ENCODE results near the gene ADGRV1. TPM values are rescaled to one million over a fixed set of nuclear protein-coding genes. Genes with fewer than 3 reads are reported as not detected.
"Not testable (repeated sequence)": the region's sequence is repeated elsewhere in the genome, so short reads cannot be mapped to it uniquely, and the experiment has no call there.

Gene ADGRV1
- total RNA-seq, 1 donor = 0.94 TPM

DNA sequence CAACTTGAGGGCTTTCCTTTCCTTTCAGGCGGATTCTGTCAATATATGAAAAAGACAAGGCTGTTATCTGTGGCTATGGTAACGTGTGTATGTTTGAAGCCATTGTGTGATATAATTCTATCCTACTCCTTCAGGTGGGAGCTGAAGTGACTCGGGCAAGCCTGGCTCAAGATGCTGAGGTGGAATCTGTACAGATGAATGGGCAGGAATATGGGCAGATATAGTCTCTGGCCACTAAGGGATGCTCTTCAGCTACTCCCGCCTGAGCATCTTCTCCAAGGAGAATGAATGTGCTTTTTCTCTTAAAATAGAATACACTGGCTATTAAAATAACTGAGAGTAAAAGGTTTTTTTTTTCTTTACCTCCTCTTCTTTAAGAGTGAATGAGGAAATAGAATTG lies 244.8 kb downstream of the ADGRV1 start:
- H3K27me3 ChIP-seq (ENCODE audit: insufficient read depth, low read length) = no peaks in the 10 kb centered on the region
- H3K9me3 ChIP-seq (ENCODE audit: low read depth, low read length) = no peaks in the 10 kb centered on the region
- no peaks in the 10 kb centered on the region for H3K4me1 ChIP-seq (ENCODE audit: insufficient read depth, low read length)
- no peak overlapping the region for H3K4me3 ChIP-seq (ENCODE audit: low read length)

GRCh38 chr5:90803876-90804275 lies 245.3 kb downstream of the ADGRV1 start:
- no peaks in the 10 kb centered on the region for H3K27me3 ChIP-seq (ENCODE audit: insufficient read depth, low read length)
- H3K4me3 ChIP-seq (ENCODE audit: low read length) = no peak overlapping the region
- no peaks in the 10 kb centered on the region for H3K9me3 ChIP-seq (ENCODE audit: low read depth, low read length)
- no peaks in the 10 kb centered on the region for H3K4me1 ChIP-seq (ENCODE audit: insufficient read depth, low read length)

DNA sequence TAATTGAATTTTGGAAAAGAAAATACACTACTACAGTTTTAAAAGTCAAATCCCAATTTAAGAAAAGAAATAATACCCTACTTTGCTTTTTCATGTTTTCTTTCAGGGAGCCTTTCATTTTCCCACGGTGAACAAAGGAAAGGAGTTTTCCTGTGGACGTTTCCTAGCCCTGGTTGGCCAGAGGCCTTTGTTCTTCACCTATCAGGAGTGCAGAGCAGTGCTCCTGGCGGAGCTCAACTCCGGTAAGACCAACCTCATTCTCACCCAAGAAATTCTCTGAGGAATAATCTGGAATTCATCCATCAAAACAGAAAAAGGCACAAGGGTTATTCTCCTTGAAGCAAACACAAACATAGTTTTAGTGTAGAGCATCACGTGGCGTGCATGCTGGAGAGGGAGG lies 248.9 kb downstream of the ADGRV1 start:
- H3K4me3 ChIP-seq (ENCODE audit: low read length) = no peak overlapping the region
- no peaks in the 10 kb centered on the region for H3K9me3 ChIP-seq (ENCODE audit: low read depth, low read length)
- H3K27me3 ChIP-seq (ENCODE audit: insufficient read depth, low read length) = no peaks in the 10 kb centered on the region
- no peaks in the 10 kb centered on the region for H3K4me1 ChIP-seq (ENCODE audit: insufficient read depth, low read length)

- no peaks in the 10 kb centered on the region for H3K27me3 ChIP-seq (ENCODE audit: insufficient read depth, low read length)
- no peaks in the 10 kb centered on the region for H3K4me1 ChIP-seq (ENCODE audit: insufficient read depth, low read length)
- no peak overlapping the region for H3K4me3 ChIP-seq (ENCODE audit: low read length)
- H3K9me3 ChIP-seq (ENCODE audit: low read depth, low read length) = no peaks in the 10 kb centered on the region
Measured at GRCh38 chr5:90809311-90810056, 250.9 kb downstream of the ADGRV1 start.

DNA sequence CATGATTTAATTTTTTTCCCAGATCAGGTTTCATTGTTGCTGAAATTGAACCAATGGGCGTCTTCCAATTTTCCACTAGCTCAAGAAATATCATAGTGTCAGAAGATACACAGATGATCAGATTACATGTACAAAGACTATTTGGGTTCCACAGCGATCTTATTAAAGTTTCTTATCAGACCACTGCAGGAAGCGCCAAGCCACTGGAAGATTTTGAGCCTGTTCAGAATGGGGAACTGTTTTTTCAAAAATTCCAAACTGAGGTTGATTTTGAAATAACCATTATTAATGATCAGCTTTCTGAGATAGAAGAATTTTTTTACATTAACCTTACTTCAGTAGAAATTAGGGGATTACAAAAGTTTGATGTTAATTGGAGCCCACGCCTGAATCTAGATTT lies 251.6 kb downstream of the ADGRV1 start:
- Histone ChIP-seq H3K9me3 (ENCODE audit: low read depth, low read length) (no peaks in the 10 kb centered on the region), H3K27me3 (ENCODE audit: insufficient read depth, low read length) (no peaks in the 10 kb centered on the region), H3K4me3 (ENCODE audit: low read length) (no peak overlapping the region), H3K4me1 (ENCODE audit: insufficient read depth, low read length) (no peaks in the 10 kb centered on the region)

- H3K4me1 ChIP-seq (ENCODE audit: insufficient read depth, low read length) = no peaks in the 10 kb centered on the region
- H3K9me3 ChIP-seq (ENCODE audit: low read depth, low read length) = no peaks in the 10 kb centered on the region
- H3K4me3 ChIP-seq (ENCODE audit: low read length) = no peak overlapping the region
- H3K27me3 ChIP-seq (ENCODE audit: insufficient read depth, low read length) = no peaks in the 10 kb centered on the region
Measured at GRCh38 chr5:90813392-90813791, 254.8 kb downstream of the ADGRV1 start.

- H3K27me3 ChIP-seq (ENCODE audit: insufficient read depth, low read length); H3K4me3 ChIP-seq (ENCODE audit: low read length); H3K4me1 ChIP-seq (ENCODE audit: insufficient read depth, low read length); H3K9me3 ChIP-seq (ENCODE audit: low read depth, low read length): not testable (repeated sequence)
Measured at GRCh38 chr5:90822062-90822461, 263.5 kb downstream of the ADGRV1 start.

- Histone ChIP-seq H3K9me3 (ENCODE audit: low read depth, low read length) (no peaks in the 10 kb centered on the region), H3K27me3 (ENCODE audit: insufficient read depth, low read length) (no peaks in the 10 kb centered on the region), H3K4me1 (ENCODE audit: insufficient read depth, low read length) (no peaks in the 10 kb centered on the region), H3K4me3 (ENCODE audit: low read length) (no peak overlapping the region)
Measured at GRCh38 chr5:90824436-90824835, 265.8 kb downstream of the ADGRV1 start.

GRCh38 chr5:90830058-90830457 lies 271.5 kb downstream of the ADGRV1 start:
- Histone ChIP-seq H3K4me1 (ENCODE audit: insufficient read depth, low read length) (no peaks in the 10 kb centered on the region), H3K4me3 (ENCODE audit: low read length) (no peak overlapping the region), H3K9me3 (ENCODE audit: low read depth, low read length) (no peaks in the 10 kb centered on the region), H3K27me3 (ENCODE audit: insufficient read depth, low read length) (peaks cover 1% of the 10 kb centered on the region)

DNA sequence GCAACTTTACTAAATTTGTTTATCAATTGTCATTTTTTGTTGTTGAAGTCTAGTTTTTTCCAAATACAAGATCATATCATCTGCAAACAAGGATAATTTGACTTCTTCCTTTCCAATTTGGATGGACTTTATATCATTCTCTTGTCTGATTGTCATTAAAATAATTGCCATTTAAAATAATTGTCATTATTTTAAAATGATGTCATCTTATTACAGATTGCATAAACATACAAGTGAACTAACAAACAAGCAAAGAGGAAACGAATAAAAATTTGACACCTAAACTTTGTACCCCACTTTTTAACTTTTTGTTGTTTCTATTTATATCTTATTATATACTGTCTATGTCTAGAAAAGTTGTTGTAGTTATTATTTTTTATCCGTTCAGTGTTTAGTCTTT lies 275.2 kb downstream of the ADGRV1 start:
- H3K27me3 ChIP-seq (ENCODE audit: insufficient read depth, low read length) = peaks cover 3% of the 10 kb centered on the region
- H3K9me3 ChIP-seq (ENCODE audit: low read depth, low read length) = no peaks in the 10 kb centered on the region
- H3K4me1 ChIP-seq (ENCODE audit: insufficient read depth, low read length) = no peaks in the 10 kb centered on the region
- H3K4me3 ChIP-seq (ENCODE audit: low read length) = no peak overlapping the region

- peaks cover 3% of the 10 kb centered on the region for H3K27me3 ChIP-seq (ENCODE audit: insufficient read depth, low read length)
- no peaks in the 10 kb centered on the region for H3K9me3 ChIP-seq (ENCODE audit: low read depth, low read length)
- no peaks in the 10 kb centered on the region for H3K4me1 ChIP-seq (ENCODE audit: insufficient read depth, low read length)
- H3K4me3 ChIP-seq (ENCODE audit: low read length) = no peak overlapping the region
Measured at GRCh38 chr5:90834711-90835110, 276.1 kb downstream of the ADGRV1 start.

DNA sequence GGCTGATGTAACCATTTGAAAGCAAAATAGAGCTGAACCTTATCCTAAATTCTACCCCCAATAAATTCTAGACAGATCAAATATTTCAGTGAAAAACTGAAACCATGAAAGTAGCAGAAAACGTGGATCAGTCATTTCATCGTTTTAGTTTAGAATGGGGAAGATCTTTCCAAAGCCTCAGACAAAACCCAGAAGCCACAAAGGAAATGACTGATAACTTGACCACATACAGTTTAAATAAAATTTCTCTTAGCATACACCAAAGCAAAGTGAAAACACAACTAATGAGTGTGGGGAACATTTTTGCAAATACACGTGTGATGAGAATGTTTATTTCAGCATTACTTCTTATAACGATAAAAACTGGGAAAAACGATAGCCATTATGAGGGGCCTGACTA lies 284.8 kb downstream of the ADGRV1 start:
- Histone ChIP-seq H3K4me1 (ENCODE audit: insufficient read depth, low read length) (no peaks in the 10 kb centered on the region), H3K27me3 (ENCODE audit: insufficient read depth, low read length) (no peaks in the 10 kb centered on the region), H3K9me3 (ENCODE audit: low read depth, low read length) (no peaks in the 10 kb centered on the region), H3K4me3 (ENCODE audit: low read length) (no peak overlapping the region)

DNA sequence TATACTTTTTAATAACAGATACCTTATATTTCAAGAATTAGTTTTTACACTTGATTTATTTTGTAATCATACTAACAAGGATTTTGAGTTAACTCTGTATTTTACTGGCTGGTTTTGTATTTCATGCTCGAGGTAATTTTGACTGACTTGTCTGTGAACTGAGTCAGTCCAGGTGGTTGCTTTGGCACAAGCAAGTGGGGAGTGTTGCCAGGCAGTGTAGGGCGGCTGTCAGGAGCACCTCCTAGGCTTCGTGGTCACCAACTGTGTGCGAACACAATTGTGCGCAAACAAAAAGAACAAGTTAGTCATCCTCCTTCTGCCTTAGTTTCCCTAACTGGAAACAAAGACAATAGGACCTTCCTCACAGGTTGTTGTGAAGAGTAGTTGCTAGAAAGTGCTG lies 286.3 kb downstream of the ADGRV1 start:
- Histone ChIP-seq H3K4me1 (ENCODE audit: insufficient read depth, low read length) (no peaks in the 10 kb centered on the region), H3K27me3 (ENCODE audit: insufficient read depth, low read length) (no peaks in the 10 kb centered on the region), H3K4me3 (ENCODE audit: low read length) (no peak overlapping the region), H3K9me3 (ENCODE audit: low read depth, low read length) (no peaks in the 10 kb centered on the region)

DNA sequence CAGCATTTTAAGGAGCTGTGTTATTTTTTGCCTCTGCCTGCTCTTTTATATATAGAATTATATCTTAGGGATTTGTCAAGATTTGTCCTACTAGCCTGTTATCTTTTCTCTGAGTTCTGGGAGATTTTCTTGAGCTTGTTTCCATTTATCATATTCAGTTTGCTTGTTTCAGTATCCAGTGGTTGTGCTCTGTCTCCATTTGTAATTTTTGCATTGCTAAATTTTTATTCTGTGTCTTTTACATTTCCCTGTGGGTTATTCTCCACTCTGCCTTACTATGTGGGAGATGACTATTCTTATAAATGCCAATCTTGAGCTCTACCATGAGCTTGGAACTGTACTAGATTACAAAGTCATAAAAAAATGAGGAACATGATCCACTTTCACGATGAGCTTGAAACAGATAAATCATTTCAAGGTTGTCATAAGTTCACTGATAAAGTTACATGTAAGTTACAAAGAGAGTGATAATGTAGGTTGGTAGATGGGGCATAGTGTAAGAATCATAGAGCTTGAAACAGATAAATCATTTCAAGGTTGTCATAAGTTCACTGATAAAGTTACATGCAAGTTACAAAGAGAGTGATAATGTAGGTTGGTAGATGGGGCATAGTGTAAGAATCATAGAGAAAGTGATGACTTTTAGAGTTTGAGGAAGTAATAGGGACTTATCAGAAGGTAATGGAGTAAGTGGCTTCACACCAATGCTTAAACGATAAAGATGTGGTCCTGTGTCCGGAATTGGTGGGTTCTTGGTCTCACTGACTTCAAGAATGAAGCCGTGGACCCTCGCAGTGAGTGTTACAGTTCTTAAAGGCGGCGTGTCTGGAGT lies 287.3 kb downstream of the ADGRV1 start:
- H3K9me3 ChIP-seq (ENCODE audit: low read depth, low read length) = no peaks in the 10 kb centered on the region
- H3K27me3 ChIP-seq (ENCODE audit: insufficient read depth, low read length) = no peaks in the 10 kb centered on the region
- H3K4me1 ChIP-seq (ENCODE audit: insufficient read depth, low read length) = no peaks in the 10 kb centered on the region
- H3K4me3 ChIP-seq (ENCODE audit: low read length) = no peak overlapping the region

- H3K4me1 ChIP-seq (ENCODE audit: insufficient read depth, low read length); H3K9me3 ChIP-seq (ENCODE audit: low read depth, low read length); H3K4me3 ChIP-seq (ENCODE audit: low read length); H3K27me3 ChIP-seq (ENCODE audit: insufficient read depth, low read length): not testable (repeated sequence)
Measured at GRCh38 chr5:90847606-90848005, 289.0 kb downstream of the ADGRV1 start.

GRCh38 chr5:90849939-90850338 lies 291.3 kb downstream of the ADGRV1 start:
- no peaks in the 10 kb centered on the region for H3K27me3 ChIP-seq (ENCODE audit: insufficient read depth, low read length)
- no peaks in the 10 kb centered on the region for H3K4me1 ChIP-seq (ENCODE audit: insufficient read depth, low read length)
- H3K4me3 ChIP-seq (ENCODE audit: low read length) = no peak overlapping the region
- no peaks in the 10 kb centered on the region for H3K9me3 ChIP-seq (ENCODE audit: low read depth, low read length)

Measured in mononuclear cell (primary cell).